ENCODE data around the gene TAB3. TPM values are rescaled to one million over a fixed set of nuclear protein-coding genes. Genes with fewer than 3 reads are reported as not detected.
"Not testable (repeated sequence)": the region's sequence is repeated elsewhere in the genome, so short reads cannot be mapped to it uniquely, and the experiment has no call there.

The TAB3 gene
- total and polyA plus RNA-seq, 9 donors = 8.1 to 14.9 (median 10.8) TPM

GRCh38 chrX:30799327-30799726 lies 89.7 kb downstream of the TAB3 start:
- Histone ChIP-seq H3K27me3 (ENCODE audit: control insufficient read depth, insufficient read depth, low read length) (no peaks in the 10 kb centered on the region), H3K4me3 (ENCODE audit: low read length) (no peak overlapping the region), H3K4me1 (ENCODE audit: control insufficient read depth, insufficient read depth, low read length) (no peaks in the 10 kb centered on the region), H3K9me3 (replicated peaks; ENCODE audit: control insufficient read depth, low read depth, low read length) (no peaks in the 10 kb centered on the region), H3K27ac (ENCODE audit: low read length) (no peak overlapping the region), H3K36me3 (ENCODE audit: control insufficient read depth, insufficient read depth, low read length) (no peaks in the 10 kb centered on the region)
- WGBS (ENCODE audit: insufficient coverage) = 63% methylated on average over 2 of the region's 2 CpGs
- no peak for DNase-seq

- Histone ChIP-seq H3K4me3 (ENCODE audit: low read length) (no peak overlapping the region), H3K36me3 (ENCODE audit: control insufficient read depth, insufficient read depth, low read length) (no peaks in the 10 kb centered on the region), H3K9me3 (replicated peaks; ENCODE audit: control insufficient read depth, low read depth, low read length) (peaks cover 3% of the 10 kb centered on the region), H3K27me3 (ENCODE audit: control insufficient read depth, insufficient read depth, low read length) (no peaks in the 10 kb centered on the region), H3K4me1 (ENCODE audit: control insufficient read depth, insufficient read depth, low read length) (no peaks in the 10 kb centered on the region), H3K27ac (ENCODE audit: low read length) (no peak overlapping the region)
- no peak for DNase-seq
- 92% methylated on average over 3 of the region's 3 CpGs for WGBS (ENCODE audit: insufficient coverage)
Observed at GRCh38 chrX:30798810-30799209, 90.2 kb downstream of the TAB3 start.

GRCh38 chrX:30797301-30797700 lies 91.8 kb downstream of the TAB3 start:
- not testable (repeated sequence) for H3K4me3 ChIP-seq (ENCODE audit: low read length); H3K9me3 ChIP-seq (replicated peaks; ENCODE audit: control insufficient read depth, low read depth, low read length); DNase-seq; H3K27ac ChIP-seq (ENCODE audit: low read length); H3K27me3 ChIP-seq (ENCODE audit: control insufficient read depth, insufficient read depth, low read length); H3K4me1 ChIP-seq (ENCODE audit: control insufficient read depth, insufficient read depth, low read length); H3K36me3 ChIP-seq (ENCODE audit: control insufficient read depth, insufficient read depth, low read length)
- 42% methylated on average over 1 of the region's 1 CpG for WGBS (ENCODE audit: insufficient coverage)

GRCh38 chrX:30795981-30796958 lies 92.8 kb downstream of the TAB3 start:
- Histone ChIP-seq H3K9me3 (replicated peaks; ENCODE audit: control insufficient read depth, low read depth, low read length) (peaks cover 3% of the 10 kb centered on the region), H3K27me3 (ENCODE audit: control insufficient read depth, insufficient read depth, low read length) (peaks cover 2% of the 10 kb centered on the region), H3K27ac (ENCODE audit: low read length) (no peak overlapping the region), H3K4me3 (ENCODE audit: low read length) (no peak overlapping the region), H3K36me3 (ENCODE audit: control insufficient read depth, insufficient read depth, low read length) (no peaks in the 10 kb centered on the region), H3K4me1 (ENCODE audit: control insufficient read depth, insufficient read depth, low read length) (no peaks in the 10 kb centered on the region)
- 77% methylated on average over 6 of the region's 6 CpGs for WGBS (ENCODE audit: insufficient coverage)
- no peak for DNase-seq

- DNase-seq = no peak
- no peaks in the 10 kb centered on the region for H3K36me3 ChIP-seq (ENCODE audit: control insufficient read depth, insufficient read depth, low read length)
- WGBS (ENCODE audit: insufficient coverage) = 75% methylated on average over 2 of the region's 2 CpGs
- H3K27ac ChIP-seq (ENCODE audit: low read length) = no peak overlapping the region
- H3K4me1 ChIP-seq (ENCODE audit: control insufficient read depth, insufficient read depth, low read length) = no peaks in the 10 kb centered on the region
- peaks cover 3% of the 10 kb centered on the region for H3K9me3 ChIP-seq (replicated peaks; ENCODE audit: control insufficient read depth, low read depth, low read length)
- no peak overlapping the region for H3K4me3 ChIP-seq (ENCODE audit: low read length)
- H3K27me3 ChIP-seq (ENCODE audit: control insufficient read depth, insufficient read depth, low read length) = peaks cover 2% of the 10 kb centered on the region
Observed at GRCh38 chrX:30794497-30794896, 94.6 kb downstream of the TAB3 start.

GRCh38 chrX:30793767-30794103 lies 95.3 kb downstream of the TAB3 start:
- Histone ChIP-seq H3K27ac (ENCODE audit: low read length) (no peak overlapping the region), H3K27me3 (ENCODE audit: control insufficient read depth, insufficient read depth, low read length) (peaks cover 2% of the 10 kb centered on the region), H3K36me3 (ENCODE audit: control insufficient read depth, insufficient read depth, low read length) (no peaks in the 10 kb centered on the region), H3K4me1 (ENCODE audit: control insufficient read depth, insufficient read depth, low read length) (no peaks in the 10 kb centered on the region), H3K4me3 (ENCODE audit: low read length) (no peak overlapping the region), H3K9me3 (replicated peaks; ENCODE audit: control insufficient read depth, low read depth, low read length) (peaks cover 3% of the 10 kb centered on the region)
- no peak for DNase-seq
- WGBS (ENCODE audit: insufficient coverage) = 90% methylated on average over 1 of the region's 1 CpG

GRCh38 chrX:30793075-30793766 lies 95.8 kb downstream of the TAB3 start:
- WGBS (ENCODE audit: insufficient coverage) = 79% methylated on average over 3 of the region's 3 CpGs
- no peak for DNase-seq
- peaks cover 3% of the 10 kb centered on the region for H3K9me3 ChIP-seq (replicated peaks; ENCODE audit: control insufficient read depth, low read depth, low read length)
- no peaks in the 10 kb centered on the region for H3K4me1 ChIP-seq (ENCODE audit: control insufficient read depth, insufficient read depth, low read length)
- no peaks in the 10 kb centered on the region for H3K36me3 ChIP-seq (ENCODE audit: control insufficient read depth, insufficient read depth, low read length)
- H3K27ac ChIP-seq (ENCODE audit: low read length) = no peak overlapping the region
- H3K4me3 ChIP-seq (ENCODE audit: low read length) = no peak overlapping the region
- peaks cover 4% of the 10 kb centered on the region for H3K27me3 ChIP-seq (ENCODE audit: control insufficient read depth, insufficient read depth, low read length)

GRCh38 chrX:30791296-30792278 lies 97.5 kb downstream of the TAB3 start:
- no peak for DNase-seq
- Histone ChIP-seq H3K4me1 (ENCODE audit: control insufficient read depth, insufficient read depth, low read length) (no peaks in the 10 kb centered on the region), H3K36me3 (ENCODE audit: control insufficient read depth, insufficient read depth, low read length) (no peaks in the 10 kb centered on the region), H3K9me3 (replicated peaks; ENCODE audit: control insufficient read depth, low read depth, low read length) (peaks cover 3% of the 10 kb centered on the region), H3K27me3 (ENCODE audit: control insufficient read depth, insufficient read depth, low read length) (peaks cover 7% of the 10 kb centered on the region), H3K27ac (ENCODE audit: low read length) (no peak overlapping the region), H3K4me3 (ENCODE audit: low read length) (no peak overlapping the region)
- WGBS (ENCODE audit: insufficient coverage) = 83% methylated on average over 8 of the region's 8 CpGs

GRCh38 chrX:30787012-30787411 lies 102.0 kb downstream of the TAB3 start:
- WGBS (ENCODE audit: insufficient coverage) = 67% methylated on average over 9 of the region's 9 CpGs

More at GRCh38 chrX:30787012-30787411, 102.0 kb downstream of the TAB3 start:
- Histone ChIP-seq H3K27me3 (ENCODE audit: control insufficient read depth, insufficient read depth, low read length) (peaks cover 6% of the 10 kb centered on the region), H3K9me3 (replicated peaks; ENCODE audit: control insufficient read depth, low read depth, low read length) (no peaks in the 10 kb centered on the region), H3K27ac (ENCODE audit: low read length) (no peak overlapping the region), H3K36me3 (ENCODE audit: control insufficient read depth, insufficient read depth, low read length) (no peaks in the 10 kb centered on the region), H3K4me1 (ENCODE audit: control insufficient read depth, insufficient read depth, low read length) (no peaks in the 10 kb centered on the region), H3K4me3 (ENCODE audit: low read length) (no peak overlapping the region)
- no peak for DNase-seq
